Vagina (tissue), 2 donors: Measurements from ENCODE around the gene MAD1L1.

Source experiments
- CTCF ChIP-seq, 3 experiments: fragments of 450-650 bp in 2 of 3; fragments of 200-600 bp in 1 of 3; sonication (generic) in 1 of 3; IDR thresholded peaks; one replicate each; pipeline ENCODE4 v1.5.1; 2017 to 2019; ENCODE audit warnings: antibody characterized with exemption in 3 of 3, mild to moderate bottlenecking in 2 of 3, moderate library complexity in 2 of 3
- POLR2A ChIP-seq, 2 donors: fragments of 450-650 bp; IDR thresholded peaks; one replicate each; pipeline ENCODE4 v1.6.1; 2017; ENCODE audit warnings: antibody characterized with exemption in 2 of 2, mild to moderate bottlenecking in 2 of 2, moderate library complexity in 2 of 2
- POLR2AphosphoS5 ChIP-seq, 2 donors: sonication (generic); formaldehyde crosslinking; IDR thresholded peaks; one replicate each; pipeline ENCODE4 v1.9.0; 2017; ENCODE audit warnings: antibody characterized with exemption in 2 of 2, mild to moderate bottlenecking in 2 of 2, low read depth in 1 of 2; ENCODE audit not compliant: insufficient read depth in 1 of 2

- TF ChIP-seq CTCF (IDR thresholded peaks at IDR 0.05) = no peak
- no peak for TF ChIP-seq POLR2A (IDR thresholded peaks at IDR 0.05)
- TF ChIP-seq POLR2AphosphoS5 (IDR thresholded peaks at IDR 0.05; ENCODE audit: insufficient read depth in 1 of 2, low read depth in 1 of 2) = no peak
Observed at GRCh38 chr7:1916601-1916970, 316.2 kb downstream of the MAD1L1 start.
